T-helper 9 cell (primary cell): Measurements from ENCODE around the gene NAP1L4.

Experiments
- DNase-seq: peaks from one replicate; pipeline ENCODE4 v3.0.0-alpha.2; 2020

The NAP1L4 gene

GRCh38 chr11:2992997-2993325, 832 bp upstream of the NAP1L4 start:
- DNase-seq, result no peak

GRCh38 chr11:2991452-2992233, 486 bp downstream of the NAP1L4 start:
- no peak for DNase-seq

DNA sequence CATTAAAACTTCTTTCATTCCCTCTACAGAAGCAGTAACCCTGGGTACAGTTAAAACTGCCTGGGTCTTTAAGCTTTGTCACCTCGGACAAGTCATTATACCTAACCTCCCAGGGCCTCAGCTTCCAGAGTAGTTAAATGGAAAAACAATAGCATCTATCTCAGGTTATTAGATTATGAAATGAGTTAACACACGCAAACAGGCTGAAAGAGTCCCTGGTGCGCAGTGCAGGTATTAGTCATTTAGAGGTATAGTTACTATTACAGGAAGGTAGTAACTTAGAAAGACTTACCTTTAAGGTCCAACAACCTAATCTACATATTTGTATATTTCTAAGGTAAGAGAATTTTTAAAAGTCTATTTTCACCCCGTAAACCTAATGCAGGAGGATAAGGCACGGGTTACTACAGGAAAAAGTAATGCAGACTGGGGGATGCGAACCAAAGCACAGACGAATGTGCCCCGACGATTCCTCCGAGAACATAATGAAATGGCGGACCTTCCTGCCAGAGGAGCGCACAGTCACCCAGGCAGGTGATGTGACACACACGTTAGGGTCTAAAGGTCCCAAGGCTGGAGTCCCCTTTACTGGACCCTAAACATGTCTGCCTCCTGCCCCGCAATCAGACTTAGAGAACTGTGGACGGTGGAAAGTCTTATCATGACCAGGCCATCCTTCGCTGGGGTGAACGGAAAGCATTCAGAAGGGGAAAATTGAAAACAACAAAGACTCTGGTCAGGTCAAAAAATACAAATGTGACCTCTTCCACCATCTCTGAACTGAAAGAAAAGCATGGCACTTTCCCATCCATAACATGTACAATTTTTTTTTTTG, 1.3 kb downstream of the NAP1L4 start:
- DNase-seq, result no peak

GRCh38 chr11:2989551-2989950, 2.6 kb downstream of the NAP1L4 start:
- no peak for DNase-seq

GRCh38 chr11:2989006-2989405, 3.1 kb downstream of the NAP1L4 start:
- DNase-seq, result no peak

DNA sequence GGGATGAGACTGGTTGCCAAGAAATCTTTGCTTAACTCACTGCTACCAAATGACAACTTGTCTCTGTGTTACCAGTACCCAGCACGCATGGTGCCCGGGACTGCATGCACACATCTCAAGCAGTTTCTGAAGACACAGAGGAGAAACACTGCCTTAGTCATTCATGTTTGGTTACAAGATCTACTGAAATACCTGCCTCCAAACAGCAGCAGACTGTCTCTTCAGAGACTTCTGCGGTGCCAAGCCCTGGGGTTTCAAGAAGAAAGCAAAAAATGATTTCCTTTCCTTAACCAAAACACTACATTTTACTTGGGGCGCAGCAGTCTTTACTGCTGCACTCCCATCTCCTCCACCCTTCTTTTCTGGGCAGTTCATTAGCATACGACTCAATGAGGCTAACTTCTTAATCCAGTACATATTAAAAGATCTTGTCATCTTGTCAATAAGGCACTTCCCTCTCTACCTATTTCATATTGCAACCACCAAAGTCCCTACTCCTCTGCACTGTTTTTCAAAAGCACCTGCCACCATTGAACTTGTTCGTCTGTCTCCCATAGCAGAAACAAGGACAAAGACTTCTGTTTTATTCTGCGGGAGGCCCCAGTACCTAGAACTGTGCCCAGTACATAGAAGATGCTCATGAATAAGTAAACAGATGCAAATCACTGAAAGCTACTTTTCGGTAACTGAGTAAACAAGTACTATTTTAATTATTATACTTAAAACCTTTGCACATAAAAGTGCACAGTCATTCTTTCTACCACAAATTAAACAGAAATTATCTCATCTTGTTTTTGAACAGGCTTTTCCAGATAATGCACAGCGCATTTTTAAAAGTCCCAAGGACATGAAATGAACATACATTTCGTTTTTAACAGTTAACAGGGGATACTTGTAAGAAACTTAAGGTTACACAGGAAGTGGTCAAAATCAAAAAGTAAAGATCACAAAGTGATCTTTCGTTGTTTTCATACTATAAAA, 4.0 kb downstream of the NAP1L4 start:
- no peak for DNase-seq

GRCh38 chr11:2983908-2984307, 8.2 kb downstream of the NAP1L4 start:
- DNase-seq, result no peak

- DNase-seq, result no peak
Observed at GRCh38 chr11:2982214-2982613, 9.9 kb downstream of the NAP1L4 start.

- DNase-seq, result no peak
Observed at GRCh38 chr11:2981130-2981529, 11.0 kb downstream of the NAP1L4 start.

GRCh38 chr11:2980168-2980840, 11.8 kb downstream of the NAP1L4 start:
- no peak for DNase-seq

DNA sequence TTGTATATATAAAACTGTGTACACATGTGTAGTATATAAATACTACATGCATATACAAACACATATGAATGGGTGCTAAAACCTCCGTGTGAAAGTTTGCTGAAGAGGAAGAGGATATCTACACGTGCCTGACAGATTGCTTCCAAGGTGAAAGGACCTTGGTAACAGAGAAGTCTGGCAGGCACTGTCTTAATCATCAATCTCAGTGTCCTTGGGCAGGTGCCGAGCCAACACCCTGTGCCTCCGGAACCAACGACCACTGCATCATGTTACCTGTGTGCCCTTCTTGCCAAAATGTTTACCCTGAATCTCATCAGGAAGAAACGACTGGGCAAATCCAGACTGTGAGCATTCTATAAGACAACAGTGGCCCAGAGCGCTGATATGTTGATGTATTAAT, 15.0 kb downstream of the NAP1L4 start:
- DNase-seq, result no peak

- DNase-seq, result no peak
Observed at GRCh38 chr11:2976294-2977063, 15.7 kb downstream of the NAP1L4 start.

DNA sequence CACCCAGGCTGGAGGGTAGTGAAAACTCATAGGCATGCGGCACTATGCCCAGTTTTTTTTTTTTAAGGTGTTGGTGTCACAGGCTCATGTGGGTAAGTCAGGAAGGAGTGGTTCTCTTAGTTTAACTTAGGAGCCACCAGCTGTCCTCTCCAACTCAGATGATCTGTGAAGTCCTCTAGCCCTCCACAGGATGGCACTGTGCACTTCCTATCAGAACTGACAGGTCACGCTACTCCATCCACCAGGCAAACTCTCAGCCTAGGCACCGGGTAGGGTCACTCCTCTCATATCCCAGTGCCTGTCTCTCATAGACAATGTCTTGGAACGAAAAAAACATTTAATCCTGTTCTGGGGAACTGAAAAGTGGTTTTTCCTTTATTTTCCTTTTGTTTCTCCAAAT, 16.5 kb downstream of the NAP1L4 start:
- DNase-seq, result no peak

GRCh38 chr11:2974272-2974671, 17.9 kb downstream of the NAP1L4 start:
- DNase-seq, result no peak

DNA sequence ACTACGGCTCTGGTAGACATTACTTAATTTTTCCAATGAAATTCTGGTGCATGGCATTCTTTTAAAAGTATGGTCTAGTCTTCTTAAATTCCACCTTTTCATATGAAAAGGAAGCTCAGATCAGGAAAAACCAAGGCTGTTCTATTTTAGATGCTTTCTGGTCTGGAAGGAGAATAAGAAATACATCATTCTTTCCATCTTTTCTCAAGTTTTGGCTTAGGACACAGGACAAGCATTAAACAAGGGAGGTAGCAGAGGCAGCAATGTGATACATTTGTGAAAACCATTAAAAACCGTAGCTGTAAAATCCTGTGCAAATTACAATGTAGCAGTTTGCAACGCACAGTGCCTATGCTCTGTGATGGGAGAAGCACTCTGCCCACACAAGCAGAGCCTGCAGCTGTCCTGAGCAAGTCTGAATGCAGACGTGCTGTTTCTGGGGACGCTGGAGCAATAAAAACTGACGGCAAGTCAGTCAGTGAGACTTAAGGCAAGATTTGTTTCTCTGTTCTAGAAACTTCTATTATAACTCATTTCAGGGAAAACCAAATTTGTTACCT, 23.7 kb downstream of the NAP1L4 start:
- DNase-seq, result no peak

GRCh38 chr11:2964782-2965181, 27.3 kb downstream of the NAP1L4 start:
- no peak for DNase-seq

DNA sequence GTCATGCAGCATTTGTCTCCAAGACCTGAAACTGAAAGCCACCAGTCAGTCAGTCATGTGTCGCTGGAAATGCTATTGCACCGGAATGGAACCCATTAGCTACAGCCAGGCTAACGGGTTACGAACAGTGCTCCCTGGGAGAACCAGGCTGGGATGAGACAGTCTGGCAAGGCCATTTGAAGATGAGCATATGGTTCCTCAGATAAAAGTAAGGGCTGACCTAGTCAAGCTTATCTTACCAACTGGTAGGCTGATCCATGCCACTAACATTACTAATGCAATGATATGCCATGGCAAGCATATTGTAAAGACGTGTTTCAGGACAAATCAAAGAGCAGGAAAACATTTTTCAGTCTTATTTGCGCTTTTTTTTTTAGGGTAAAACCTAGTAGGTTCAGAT, 28.4 kb downstream of the NAP1L4 start:
- no peak for DNase-seq

- DNase-seq, result no peak
Observed at GRCh38 chr11:2963112-2963754, 28.9 kb downstream of the NAP1L4 start.

- no peak for DNase-seq
Observed at GRCh38 chr11:2961080-2961479, 31.0 kb downstream of the NAP1L4 start.

GRCh38 chr11:2960139-2960538, 32.0 kb downstream of the NAP1L4 start:
- no peak for DNase-seq

GRCh38 chr11:2958251-2958650, 33.9 kb downstream of the NAP1L4 start:
- DNase-seq, result no peak
